Activated CD8-positive, alpha-beta memory T cell treated with anti-CD3 and anti-CD28 coated beads, Interleukin-2, amount 50 U/mL, for 1 hour (primary cell): ENCODE measurements around the gene TRIM24.

ENCODE experiments used
- DNase-seq: peaks from one replicate; pipeline ENCODE4 v3.0.0-alpha.2; 2020; ENCODE audit errors: extremely low read depth

Gene TRIM24

DNA sequence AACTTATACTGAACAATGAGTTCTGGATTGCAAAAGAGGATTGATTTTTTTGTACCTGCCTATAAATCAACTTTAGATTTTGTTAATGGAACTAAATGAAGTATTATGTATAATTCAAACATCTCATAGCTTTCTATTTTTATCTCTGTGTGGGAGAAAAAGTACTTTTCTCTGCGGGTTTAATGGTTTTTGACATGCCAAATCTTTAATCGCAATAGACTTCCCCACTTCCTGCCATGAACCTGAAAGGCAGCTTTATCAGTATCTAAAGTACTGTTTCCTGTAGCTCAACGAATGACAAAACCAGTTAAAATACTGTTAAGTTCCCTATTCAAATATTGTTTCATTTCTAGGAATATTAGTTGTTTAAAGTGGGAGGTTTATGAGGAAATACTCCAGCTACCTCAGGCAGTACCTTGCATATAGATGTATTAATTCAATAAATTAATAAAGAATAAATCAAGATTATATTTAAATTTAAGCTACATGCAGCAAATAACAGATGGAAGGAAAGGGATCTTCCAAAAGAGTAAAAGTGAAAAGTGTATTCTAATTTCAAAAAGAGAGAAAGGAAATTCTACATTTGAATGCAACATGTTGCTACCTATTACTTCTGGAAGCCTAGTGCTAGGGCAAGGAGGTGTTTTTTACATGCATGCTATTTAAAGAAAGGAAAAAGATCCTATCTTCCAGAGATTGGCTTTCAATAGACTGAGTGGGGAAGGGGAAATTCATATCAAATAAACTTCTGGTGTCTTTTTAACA is 165.2 kb downstream of the TRIM24 start:
- DNase-seq = no peak

DNA sequence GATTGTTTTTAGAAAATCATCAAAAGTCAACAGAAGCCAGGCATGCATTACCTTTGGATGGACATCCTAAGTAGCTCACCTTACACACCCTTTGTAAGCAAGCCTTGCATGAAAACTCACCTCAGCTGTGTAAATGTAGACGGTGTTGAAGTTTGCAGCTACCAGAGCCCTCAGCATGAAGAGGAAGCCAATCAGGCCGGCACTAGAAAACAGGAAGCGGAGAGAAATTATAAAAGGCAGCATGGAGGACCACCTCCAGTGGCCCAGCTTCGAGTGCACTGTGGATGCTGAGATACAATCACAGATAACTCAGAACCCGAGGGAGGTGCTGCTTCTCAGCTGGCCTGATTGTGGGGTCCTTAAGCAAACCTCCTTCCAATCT is 165.8 kb downstream of the TRIM24 start:
- no peak for DNase-seq

- DNase-seq = no peak
These were observed 166.8 kb downstream of the TRIM24 start for GRCh38 chr7:138626846-138627245.

- no peak for DNase-seq
These were observed 167.3 kb downstream of the TRIM24 start for GRCh38 chr7:138627361-138627760.

GRCh38 chr7:138630059-138630610 is 170.1 kb downstream of the TRIM24 start:
- no peak for DNase-seq

GRCh38 chr7:138632384-138632783 is 172.3 kb downstream of the TRIM24 start:
- DNase-seq = no peak

- DNase-seq = no peak
These were observed 173.0 kb downstream of the TRIM24 start for GRCh38 chr7:138632826-138633602.
